H1 (cell line): ENCODE measurements around the gene HDAC9. TPM values are rescaled to one million over a fixed set of nuclear protein-coding genes. Genes with fewer than 3 reads are reported as not detected.

Source experiments
- CHD1 ChIP-seq: IDR thresholded peaks from 2 replicates; pipeline ENCODE4 v1.6.1; 2012; ENCODE audit warnings: low read depth, low read length, improper control_type of control experiment
- E2F6 ChIP-seq: IDR thresholded peaks from 2 replicates; pipeline ENCODE4 v1.6.1; 2012; ENCODE audit warnings: inconsistent platforms
- GABPA ChIP-seq: IDR thresholded peaks from 2 replicates; pipeline ENCODE4 v1.6.1; 2011; ENCODE audit warnings: mild to moderate bottlenecking, low read length, moderate library complexity, borderline replicate concordance; ENCODE audit not compliant: insufficient read depth
- MAX ChIP-seq: IDR thresholded peaks from 2 replicates; pipeline ENCODE4 v1.6.1; 2012; ENCODE audit warnings: inconsistent platforms
- NANOG ChIP-seq: IDR thresholded peaks from 2 replicates; pipeline ENCODE4 v1.6.1; 2011; ENCODE audit warnings: low read length, low read depth, mild to moderate bottlenecking, inconsistent platforms; ENCODE audit not compliant: insufficient read depth, poor library complexity, severe bottlenecking
- PHF8 ChIP-seq: fragments of 200-600 bp; sonication (generic); conservative IDR thresholded peaks from 2 replicates; pipeline ENCODE4 v1.7.1; 2012; ENCODE audit warnings: low read depth, mild to moderate bottlenecking, inconsistent platforms, low read length, moderate library complexity
- RNF2 ChIP-seq: fragments of 200-900, 300-1000 bp; sonication (generic); IDR thresholded peaks from 2 replicates; pipeline ENCODE4 v1.7.1; 2016; ENCODE audit warnings: borderline replicate concordance, low read depth, mild to moderate bottlenecking, antibody characterized with exemption, low read length; ENCODE audit not compliant: poor library complexity, severe bottlenecking; ENCODE audit errors: missing control alignments
- SIN3A ChIP-seq, 2 experiments: IDR thresholded peaks in 1 of 2; conservative IDR thresholded peaks in 1 of 2; 2 replicates each; pipeline ENCODE4 v1.6.1; 2011 to 2012; ENCODE audit warnings: low read length in 2 of 2, improper control_type of control experiment in 1 of 2, low read depth in 1 of 2, mild to moderate bottlenecking in 1 of 2
- SP1 ChIP-seq: IDR thresholded peaks from 2 replicates; pipeline ENCODE4 v1.6.1; 2011; ENCODE audit warnings: low read depth, low read length
- SUZ12 ChIP-seq: fragments of 200-600 bp; sonication (generic); IDR thresholded peaks from 2 replicates; pipeline ENCODE4 v1.6.1; 2012; ENCODE audit warnings: mild to moderate bottlenecking, inconsistent platforms, low read length, moderate library complexity, mixed read lengths
- TAF1 ChIP-seq: IDR thresholded peaks from 2 replicates; pipeline ENCODE4 v1.6.1; 2011; ENCODE audit warnings: mild to moderate bottlenecking, low read depth, low read length
- USF2 ChIP-seq: IDR thresholded peaks from 2 replicates; pipeline ENCODE4 v1.6.1; 2011; ENCODE audit warnings: low read length, improper control_type of control experiment
- ZNF274 ChIP-seq: IDR thresholded peaks from 2 replicates; pipeline ENCODE4 v1.7.0; 2012; ENCODE audit warnings: low read length, borderline replicate concordance; ENCODE audit errors: extremely low read depth
- polyA plus RNA-seq, 7 experiments: library from polyadenylated mRNA; depleted of rRNA in 3 of 7; stranded (reverse) in 5 of 7; unstranded in 2 of 7; fragments of >200 nt in 5 of 7; fragments of 200-250 nt in 2 of 7; gene quantifications; 1 replicate in 5 of 7; 2 replicates in 1 of 7; 4 replicates in 1 of 7; pipeline versions ENCODE4 v1.2.1 to v1.2.3, GENCODE V29; 2011 to 2013; ENCODE audit warnings: missing spikeins in 2 of 7, mixed read lengths in 2 of 7
- total RNA-seq: library from RNA; stranded (reverse); fragmentation: NEBNext Ultra II Directional; extraction: Animal tissue kit (Norgen Biotek cat#: 25700); gene quantifications from 2 replicates; pipeline ENCODE4 v1.2.1, GENCODE V29; 2021

The HDAC9 gene
- total and polyA plus RNA-seq, 2 of the 8 experiments (the other 6 are each of a cell fraction or from before 2014, with no cell fraction given) = 9.5 to 13.1 TPM

DNA sequence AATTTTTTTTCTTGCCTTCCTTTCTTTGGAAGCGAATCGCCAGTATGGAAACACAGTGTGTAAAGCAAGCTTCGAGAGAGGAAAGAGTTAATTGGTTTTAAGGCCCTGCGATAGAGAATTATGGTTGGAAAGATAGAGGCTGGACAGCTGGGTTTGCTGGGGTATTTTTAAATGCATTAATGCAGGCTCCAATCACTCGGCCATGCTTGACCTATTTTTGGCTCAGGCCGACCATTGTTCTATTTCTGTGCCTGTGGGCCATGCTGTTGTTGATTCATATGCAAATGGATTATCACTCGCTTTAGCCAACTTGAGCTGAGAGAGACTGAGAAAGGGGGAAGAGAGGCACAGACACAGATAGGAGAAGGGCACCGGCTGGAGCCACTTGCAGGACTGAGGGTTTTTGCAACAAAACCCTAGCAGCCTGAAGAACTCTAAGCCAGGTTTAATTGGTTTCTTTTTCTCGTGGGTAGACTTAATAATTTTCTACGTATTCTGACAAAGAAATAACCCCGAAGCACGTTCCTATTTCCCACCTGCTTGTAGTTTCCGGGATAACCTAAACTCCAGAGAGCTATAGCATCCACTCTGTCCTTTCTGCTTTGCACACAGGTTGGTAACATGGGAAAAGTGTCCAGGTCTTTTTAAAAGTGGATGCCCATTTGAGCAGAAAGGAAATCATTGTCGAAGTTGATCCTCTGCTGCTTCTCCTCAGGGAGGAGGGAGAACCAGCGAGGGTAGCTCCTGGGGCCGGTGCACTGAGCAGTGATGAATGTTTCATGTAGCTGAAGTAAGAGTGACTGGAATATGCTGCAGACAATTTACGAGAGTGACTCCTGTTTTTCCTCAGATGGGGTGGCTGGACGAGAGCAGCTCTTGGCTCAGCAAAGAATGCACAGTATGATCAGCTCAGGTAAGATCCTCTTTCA is at the start of gene HDAC9 (continued):
- TF ChIP-seq TAF1 (peak; percentile 89), ZNF274 (no peak), RNF2 (no peak), CHD1 (no peak), SP1 (peak; percentile 62; the same call in 1 of the 2 replicates), PHF8 (peak; percentile 17; the same call in 1 of the 2 replicates), E2F6 (peak; percentile 37; the same call in 1 of the 2 replicates), SIN3A (conservative IDR thresholded peaks at IDR 0.05 in 1 of 2, IDR thresholded peaks at IDR 0.05 in 1 of 2; ENCODE audit: low read depth in 1 of 2, low read length in 2 of 2) (no peak), NANOG (peak; percentile 9), SUZ12 (no peak), USF2 (no peak), GABPA (no peak), MAX (peak; percentile 85)
